HepG2 (cell line): Measurements from ENCODE around the gene BCL11B. TPM values are rescaled to one million over a fixed set of nuclear protein-coding genes. Genes with fewer than 3 reads are reported as not detected.

Experiments used
- ARID3A ChIP-seq: IDR thresholded peaks from 2 replicates; pipeline ENCODE4 v1.6.1; 2012; ENCODE audit warnings: low read depth, low read length, improper control_type of control experiment
- CC2D1A ChIP-seq: sonication (generic); formaldehyde crosslinking; IDR thresholded peaks from 2 replicates; pipeline ENCODE4 v1.8.1; 2023; ENCODE audit warnings: mild to moderate bottlenecking, missing genetic modification reagents
- GRHL1 ChIP-seq: sonication (generic); formaldehyde crosslinking; conservative IDR thresholded peaks from 2 replicates; pipeline ENCODE4 v1.8.0; 2022; ENCODE audit warnings: missing genetic modification reagents
- IKZF4 ChIP-seq: sonication (generic); formaldehyde crosslinking; IDR thresholded peaks from 2 replicates; pipeline ENCODE4 v1.5.1; 2020; ENCODE audit warnings: borderline replicate concordance, mild to moderate bottlenecking, low read depth, missing genetic modification reagents; ENCODE audit errors: not compliant biosample characterization
- NFYC ChIP-seq: IDR thresholded peaks from 2 replicates; pipeline ENCODE4 v1.6.1; 2016; ENCODE audit warnings: missing genetic modification reagents, missing compliant biosample characterization
- SIN3A ChIP-seq: IDR thresholded peaks from 2 replicates; pipeline ENCODE4 v1.6.1; 2011; ENCODE audit warnings: low read depth, mild to moderate bottlenecking, control low read depth, low read length, borderline replicate concordance
- ZNF274 ChIP-seq: sonication (generic); formaldehyde crosslinking; IDR thresholded peaks from 2 replicates; pipeline ENCODE4 v1.5.1; 2020; ENCODE audit warnings: mild to moderate bottlenecking, missing genetic modification reagents
- ZNF432 ChIP-seq: sonication (generic); formaldehyde crosslinking; IDR thresholded peaks from 2 replicates; pipeline ENCODE4 v1.5.0; 2020; ENCODE audit warnings: missing genetic modification reagents, mild to moderate bottlenecking, borderline replicate concordance
- ZNF562 ChIP-seq: sonication (generic); formaldehyde crosslinking; IDR thresholded peaks from 2 replicates; pipeline ENCODE4 v1.8.0; 2022; ENCODE audit warnings: missing genetic modification reagents, borderline replicate concordance
- ZNF629 ChIP-seq: sonication (generic); formaldehyde crosslinking; conservative IDR thresholded peaks from 2 replicates; pipeline ENCODE4 v1.5.0; 2020; ENCODE audit warnings: missing genetic modification reagents
- polyA plus RNA-seq, 8 experiments: library from polyadenylated mRNA; depleted of rRNA in 3 of 8; stranded (reverse) in 7 of 8; unstranded in 1 of 8; fragments of >200 nt; fragmentation: Illumina TruSeq in 4 of 8; extraction: Trizol in 4 of 8; gene quantifications; 2 replicates each; pipeline versions ENCODE4 v1.2.1 to v1.2.3, GENCODE V29; 2011 to 2016; ENCODE audit warnings: low read depth in 4 of 8, missing spikeins in 1 of 8, mixed read lengths in 1 of 8; ENCODE audit not compliant: insufficient read depth in 1 of 8
- total RNA-seq, 5 experiments: library from RNA; depleted of rRNA; stranded (reverse); fragments of >200 nt; fragmentation: Illumina TruSeq; extraction: Trizol; gene quantifications; 2 replicates each; pipeline ENCODE4 v1.2.3, GENCODE V29; 2016; ENCODE audit warnings: low read depth in 1 of 5
- TF ChIP-seq, protein P1 (sequence below): sonication (generic); formaldehyde crosslinking; IDR thresholded peaks from 2 replicates; pipeline ENCODE4 v1.8.1; 2022; ENCODE audit warnings: low read depth, mild to moderate bottlenecking, missing genetic modification reagents
- TF ChIP-seq, protein P2 (sequence below): sonication (generic); formaldehyde crosslinking; IDR thresholded peaks from 2 replicates; pipeline ENCODE4 v1.4.0; 2020; ENCODE audit warnings: missing genetic modification reagents

BCL11B gene
- total and polyA plus RNA-seq, 2 of the 13 experiments (the other 11 are each of a cell fraction or from before 2014, with no cell fraction given): not detected

DNA sequence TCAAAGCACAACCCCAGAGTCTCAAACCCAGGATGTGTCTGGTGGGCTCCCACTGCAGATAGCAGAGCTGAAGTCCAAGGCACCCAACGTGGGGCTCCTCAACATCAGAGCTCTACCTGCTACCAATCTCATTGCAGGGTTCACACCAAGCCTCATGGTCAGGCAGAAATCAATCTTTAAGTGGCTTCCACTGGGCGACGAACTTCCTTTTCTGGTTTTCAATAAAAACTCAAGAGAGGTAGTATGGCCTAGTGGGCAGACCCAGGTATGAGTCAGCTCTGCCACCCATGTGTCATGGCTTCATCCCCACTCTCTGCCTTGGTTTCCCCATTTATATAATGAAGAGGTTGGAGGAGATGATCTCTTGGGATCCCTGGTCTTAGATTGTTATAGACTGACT, 47.0 kb downstream of the BCL11B start (continued):
- TF ChIP-seq ARID3A: no peak
- TF ChIP-seq IKZF4 (CRISPR knock-in tag): no peak
- TF ChIP-seq, protein P1, sequence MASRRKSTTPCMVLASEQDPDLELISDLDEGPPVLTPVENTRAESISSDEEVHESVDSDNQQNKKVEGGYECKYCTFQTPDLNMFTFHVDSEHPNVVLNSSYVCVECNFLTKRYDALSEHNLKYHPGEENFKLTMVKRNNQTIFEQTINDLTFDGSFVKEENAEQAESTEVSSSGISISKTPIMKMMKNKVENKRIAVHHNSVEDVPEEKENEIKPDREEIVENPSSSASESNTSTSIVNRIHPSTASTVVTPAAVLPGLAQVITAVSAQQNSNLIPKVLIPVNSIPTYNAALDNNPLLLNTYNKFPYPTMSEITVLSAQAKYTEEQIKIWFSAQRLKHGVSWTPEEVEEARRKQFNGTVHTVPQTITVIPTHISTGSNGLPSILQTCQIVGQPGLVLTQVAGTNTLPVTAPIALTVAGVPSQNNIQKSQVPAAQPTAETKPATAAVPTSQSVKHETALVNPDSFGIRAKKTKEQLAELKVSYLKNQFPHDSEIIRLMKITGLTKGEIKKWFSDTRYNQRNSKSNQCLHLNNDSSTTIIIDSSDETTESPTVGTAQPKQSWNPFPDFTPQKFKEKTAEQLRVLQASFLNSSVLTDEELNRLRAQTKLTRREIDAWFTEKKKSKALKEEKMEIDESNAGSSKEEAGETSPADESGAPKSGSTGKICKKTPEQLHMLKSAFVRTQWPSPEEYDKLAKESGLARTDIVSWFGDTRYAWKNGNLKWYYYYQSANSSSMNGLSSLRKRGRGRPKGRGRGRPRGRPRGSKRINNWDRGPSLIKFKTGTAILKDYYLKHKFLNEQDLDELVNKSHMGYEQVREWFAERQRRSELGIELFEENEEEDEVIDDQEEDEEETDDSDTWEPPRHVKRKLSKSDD (CRISPR knock-in tag): no peak
- TF ChIP-seq SIN3A: no peak
- no peak for TF ChIP-seq ZNF562 (CRISPR knock-in tag)
- TF ChIP-seq ZNF274 (CRISPR knock-in tag): no peak
- TF ChIP-seq CC2D1A (CRISPR knock-in tag): no peak
- no peak for TF ChIP-seq ZNF629 (CRISPR knock-in tag)
- no peak for TF ChIP-seq ZNF432
- TF ChIP-seq, protein P2, sequence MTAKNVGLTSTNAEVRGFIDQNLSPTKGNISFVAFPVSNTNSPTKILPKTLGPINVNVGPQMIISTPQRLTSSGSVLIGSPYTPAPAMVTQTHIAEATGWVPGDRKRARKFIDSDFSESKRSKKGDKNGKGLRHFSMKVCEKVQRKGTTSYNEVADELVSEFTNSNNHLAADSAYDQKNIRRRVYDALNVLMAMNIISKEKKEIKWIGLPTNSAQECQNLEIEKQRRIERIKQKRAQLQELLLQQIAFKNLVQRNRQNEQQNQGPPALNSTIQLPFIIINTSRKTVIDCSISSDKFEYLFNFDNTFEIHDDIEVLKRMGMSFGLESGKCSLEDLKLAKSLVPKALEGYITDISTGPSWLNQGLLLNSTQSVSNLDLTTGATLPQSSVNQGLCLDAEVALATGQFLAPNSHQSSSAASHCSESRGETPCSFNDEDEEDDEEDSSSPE (CRISPR knock-in tag): no peak
- no peak for TF ChIP-seq NFYC (CRISPR knock-in tag)
- no peak for TF ChIP-seq GRHL1
